Effector memory CD8-positive, alpha-beta T cell (primary cell): ENCODE results near the gene TNFRSF6B.

Source experiments
- ATAC-seq: fragments of 150-1000 bp; cut with Tn5 transposase; replicated peaks from 2 replicates; pipeline ENCODE4 v1.10.0; 2021; ENCODE audit warnings: mild to moderate bottlenecking, moderate library complexity
- DNase-seq, 3 experiments: peaks; one replicate each; pipeline ENCODE4 v3.0.0; 2021
- H3K27ac Mint-ChIP-seq, 2 donors: one replicate each; pipeline ENCODE4 v1.8.0; 2022; ENCODE audit warnings: mild to moderate bottlenecking in 2 of 2, mixed read lengths in 2 of 2, moderate library complexity in 2 of 2
- H3K27me3 Mint-ChIP-seq, 2 donors: one replicate each; pipeline ENCODE4 v1.8.0; 2022; ENCODE audit warnings: mixed read lengths in 2 of 2
- H3K36me3 Mint-ChIP-seq: one replicate; pipeline ENCODE4 v1.8.0; 2022; ENCODE audit warnings: mild to moderate bottlenecking, moderate library complexity, mixed read lengths; ENCODE audit not compliant: insufficient read depth
- H3K4me1 Mint-ChIP-seq, 2 donors: one replicate each; pipeline ENCODE4 v1.8.0; 2022; ENCODE audit warnings: low read depth in 2 of 2, mixed read lengths in 2 of 2
- H3K4me3 Mint-ChIP-seq, 2 donors: one replicate each; pipeline ENCODE4 v1.8.0; 2022; ENCODE audit warnings: mild to moderate bottlenecking in 2 of 2, mixed read lengths in 2 of 2, moderate library complexity in 2 of 2
- H3K9me3 Mint-ChIP-seq, 2 donors: one replicate each; pipeline ENCODE4 v1.8.0; 2022; ENCODE audit warnings: mixed read lengths in 2 of 2

Gene TNFRSF6B

GRCh38 chr20:63701329-63702035, 5.0 kb downstream of the TNFRSF6B start:
- Mint-ChIP-seq H3K27ac (no peak overlapping the region), H3K4me3 (no peak overlapping the region)

GRCh38 chr20:63702036-63702665, 5.7 kb downstream of the TNFRSF6B start:
- peaks cover 16 to 29% of the 10 kb centered on the region in 2 donors for H3K4me1 Mint-ChIP-seq
- no peaks in the 10 kb centered on the region for H3K27me3 Mint-ChIP-seq
- H3K9me3 Mint-ChIP-seq = no peaks in the 10 kb centered on the region
- DNase-seq = no peak
- H3K36me3 Mint-ChIP-seq = peaks cover 31% of the 10 kb centered on the region
- no peak overlapping the region for H3K4me3 Mint-ChIP-seq
- H3K27ac Mint-ChIP-seq = peak overlapping the region; percentile 68 to 78
- no peak for ATAC-seq

More at GRCh38 chr20:63701329-63702035, 5.0 kb downstream of the TNFRSF6B start:
- Mint-ChIP-seq H3K27me3 (no peaks in the 10 kb centered on the region), H3K36me3 (peaks cover 27% of the 10 kb centered on the region), H3K9me3 (no peaks in the 10 kb centered on the region), H3K4me1 (peaks cover 10 to 22% of the 10 kb centered on the region in 2 donors)
- ATAC-seq = no peak
- no peak for DNase-seq

- no peak for ATAC-seq
- H3K27ac Mint-ChIP-seq = peak overlapping the region; percentile 68 to 78
- peaks cover 31% of the 10 kb centered on the region for H3K36me3 Mint-ChIP-seq
- no peak overlapping the region for H3K4me3 Mint-ChIP-seq
- no peak for DNase-seq
- H3K4me1 Mint-ChIP-seq = peaks cover 15 to 24% of the 10 kb centered on the region in 2 donors
- H3K27me3 Mint-ChIP-seq = no peaks in the 10 kb centered on the region
- no peaks in the 10 kb centered on the region for H3K9me3 Mint-ChIP-seq
Observed at GRCh38 chr20:63702751-63703470, 6.5 kb downstream of the TNFRSF6B start.

- Mint-ChIP-seq H3K4me3 (no peak overlapping the region), H3K27me3 (no peaks in the 10 kb centered on the region), H3K36me3 (peaks cover 34% of the 10 kb centered on the region), H3K4me1 (peaks cover 17 to 25% of the 10 kb centered on the region in 2 donors), H3K9me3 (no peaks in the 10 kb centered on the region), H3K27ac (peak overlapping the region; percentile 28 to 78)
- DNase-seq (no peak), ATAC-seq (no peak)
Observed at GRCh38 chr20:63703471-63703975, 7.1 kb downstream of the TNFRSF6B start.

GRCh38 chr20:63703976-63704748, 7.7 kb downstream of the TNFRSF6B start:
- H3K27me3 Mint-ChIP-seq = no peaks in the 10 kb centered on the region
- no peak overlapping the region for H3K4me3 Mint-ChIP-seq
- no peak for DNase-seq
- peaks cover 39% of the 10 kb centered on the region for H3K36me3 Mint-ChIP-seq
- peak overlapping the region; percentile 28 to 62 for H3K27ac Mint-ChIP-seq
- peaks cover 18 to 31% of the 10 kb centered on the region in 2 donors for H3K4me1 Mint-ChIP-seq
- no peak for ATAC-seq
- no peaks in the 10 kb centered on the region for H3K9me3 Mint-ChIP-seq

- no peak overlapping the region for H3K4me3 Mint-ChIP-seq
- H3K36me3 Mint-ChIP-seq = peaks cover 44% of the 10 kb centered on the region
- ATAC-seq = no peak
Observed at GRCh38 chr20:63704749-63705117, 8.3 kb downstream of the TNFRSF6B start.

GRCh38 chr20:63705232-63706026, 9.0 kb downstream of the TNFRSF6B start:
- Mint-ChIP-seq H3K9me3 (no peaks in the 10 kb centered on the region), H3K4me1 (peaks cover 18 to 31% of the 10 kb centered on the region in 2 donors), H3K27ac (no peak overlapping the region), H3K27me3 (no peaks in the 10 kb centered on the region), H3K36me3 (peaks cover 47% of the 10 kb centered on the region), H3K4me3 (peak overlapping the region; percentile 31 to 85)
- ATAC-seq (no peak), DNase-seq (no peak)

More at GRCh38 chr20:63704749-63705117, 8.3 kb downstream of the TNFRSF6B start:
- Mint-ChIP-seq H3K27ac (peak overlapping the region in 1 of 2 donors; percentile 62), H3K27me3 (no peaks in the 10 kb centered on the region), H3K9me3 (no peaks in the 10 kb centered on the region), H3K4me1 (peaks cover 15 to 31% of the 10 kb centered on the region in 2 donors)
- DNase-seq = no peak

GRCh38 chr20:63706027-63706695, 9.7 kb downstream of the TNFRSF6B start:
- Mint-ChIP-seq H3K4me1 (peaks cover 25 to 37% of the 10 kb centered on the region in 2 donors), H3K36me3 (peaks cover 51% of the 10 kb centered on the region), H3K27me3 (no peaks in the 10 kb centered on the region), H3K4me3 (peak overlapping the region; percentile 85 to 87), H3K27ac (peak overlapping the region; percentile 82 to 94), H3K9me3 (no peaks in the 10 kb centered on the region)
- ATAC-seq = no peak
- no peak for DNase-seq

- ATAC-seq = peak; percentile 58
- peaks cover 59% of the 10 kb centered on the region for H3K36me3 Mint-ChIP-seq
- peak overlapping the region; percentile 85 to 87 for H3K4me3 Mint-ChIP-seq
- H3K9me3 Mint-ChIP-seq = no peaks in the 10 kb centered on the region
- H3K4me1 Mint-ChIP-seq = peaks cover 29 to 35% of the 10 kb centered on the region in 2 donors
- peak; percentile 45 to 56 (median 50) for DNase-seq
- peak overlapping the region; percentile 82 to 94 for H3K27ac Mint-ChIP-seq
- no peaks in the 10 kb centered on the region for H3K27me3 Mint-ChIP-seq
Observed at GRCh38 chr20:63706852-63707557, 10.6 kb downstream of the TNFRSF6B start.

GRCh38 chr20:63707558-63708300, 11.3 kb downstream of the TNFRSF6B start, which contains the start of the genes ARFRP1 and ZGPAT:
ARFRP1 (minus strand) TSS chr20:63707976; CDS start chr20:63707091, 885 bp downstream.
ZGPAT (plus strand) TSS chr20:63708039; CDS start chr20:63708581, 542 bp downstream.
- Mint-ChIP-seq H3K27ac (peak within 1 kb of the TSS; percentile 82 to 94), H3K4me3 (peak within 1 kb of the TSS; percentile 85 to 87), H3K9me3 (no peaks in the 10 kb centered on the region), H3K36me3 (peaks cover 66% of the 10 kb centered on the region), H3K27me3 (no peaks in the 10 kb centered on the region), H3K4me1 (peaks cover 37 to 38% of the 10 kb centered on the region in 2 donors)
- DNase-seq (peak; percentile 78 to 83 (median 79)), ATAC-seq (peak; percentile 82)
